Stimulated activated CD8-positive, alpha-beta memory T cell treated with anti-CD3 and anti-CD28 coated beads, Interleukin-2, amount 100 ng/mL, for 1 hour (primary cell): Measurements from ENCODE around the gene UGT2A3.
"Not testable (repeated sequence)": the region's sequence is repeated elsewhere in the genome, so short reads cannot be mapped to it uniquely, and the experiment has no call there.

Experiments used
- DNase-seq, 2 donors: peaks; one replicate each; pipeline ENCODE4 v3.0.0-alpha.2; 2020; ENCODE audit warnings: low read depth in 2 of 2

The UGT2A3 gene

DNA sequence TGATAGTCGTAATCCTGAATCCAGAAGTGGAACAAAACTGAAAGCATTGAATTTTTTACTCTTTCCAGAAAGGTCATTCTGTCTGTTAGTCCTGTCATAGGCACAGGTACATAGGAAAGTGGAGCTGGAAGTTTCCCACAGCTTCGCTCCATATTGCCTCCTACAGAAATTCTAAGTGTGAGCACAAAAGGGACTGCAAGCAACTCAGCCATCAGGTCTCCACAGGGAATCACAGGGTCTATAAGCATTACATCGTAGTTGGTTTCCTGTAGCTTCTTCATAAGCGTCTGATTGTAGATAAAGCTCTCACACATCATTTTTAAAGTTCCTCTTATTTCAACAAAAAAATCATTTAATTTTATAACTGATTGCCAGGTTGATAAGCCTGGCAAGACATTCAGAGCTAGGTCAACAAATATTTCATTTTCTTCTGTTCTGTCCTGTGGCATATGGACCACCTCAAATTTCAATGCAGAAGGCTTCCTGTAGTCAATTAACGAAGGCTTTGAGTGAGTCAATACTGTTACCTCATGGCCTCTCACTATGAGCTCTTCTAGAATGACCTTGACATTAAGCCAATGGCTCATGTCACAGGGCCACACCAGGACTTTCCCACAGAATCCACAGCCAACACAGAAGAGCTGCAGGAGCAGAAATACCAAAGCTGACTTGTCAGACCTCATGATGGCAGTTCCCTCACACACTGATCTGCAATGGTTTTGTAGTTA lies at the start of gene UGT2A3:
Gene UGT2A3 (minus strand): TSS at position 727 of the 728 bp plus-strand sequence. CDS start 44 bp downstream, at position 683.
- DNase-seq: no peak

GRCh38 chr4:68997040-68997439 lies 45.4 kb upstream of the UGT2A3 start:
- DNase-seq: no peak

GRCh38 chr4:68995292-68995691 lies 43.7 kb upstream of the UGT2A3 start:
- no peak for DNase-seq

GRCh38 chr4:68987007-68987406 lies 35.4 kb upstream of the UGT2A3 start:
- no peak for DNase-seq

DNA sequence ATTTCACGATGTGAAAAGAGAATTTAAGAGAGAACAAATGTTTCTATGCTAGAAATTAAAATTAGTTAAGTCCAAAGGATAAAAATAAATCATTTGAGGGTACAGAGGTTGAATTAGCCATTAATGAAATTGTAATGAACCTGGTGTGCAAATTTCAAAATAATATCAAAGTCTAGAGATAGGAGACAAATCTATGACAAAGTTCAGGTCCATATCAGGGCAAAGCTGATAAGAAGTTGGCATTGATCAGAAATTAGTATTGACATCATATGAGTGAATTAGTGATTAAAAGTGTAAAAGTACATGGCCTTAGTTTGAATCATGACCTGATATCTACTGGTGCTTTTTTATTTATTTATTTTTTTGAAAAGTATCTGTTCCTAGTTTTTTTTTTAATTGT lies 33.8 kb upstream of the UGT2A3 start:
- DNase-seq: no peak

- DNase-seq: no peak
Observed at GRCh38 chr4:68984947-68985346, 33.3 kb upstream of the UGT2A3 start.

- no peak for DNase-seq
Observed at GRCh38 chr4:68963374-68963773, 11.8 kb upstream of the UGT2A3 start.

DNA sequence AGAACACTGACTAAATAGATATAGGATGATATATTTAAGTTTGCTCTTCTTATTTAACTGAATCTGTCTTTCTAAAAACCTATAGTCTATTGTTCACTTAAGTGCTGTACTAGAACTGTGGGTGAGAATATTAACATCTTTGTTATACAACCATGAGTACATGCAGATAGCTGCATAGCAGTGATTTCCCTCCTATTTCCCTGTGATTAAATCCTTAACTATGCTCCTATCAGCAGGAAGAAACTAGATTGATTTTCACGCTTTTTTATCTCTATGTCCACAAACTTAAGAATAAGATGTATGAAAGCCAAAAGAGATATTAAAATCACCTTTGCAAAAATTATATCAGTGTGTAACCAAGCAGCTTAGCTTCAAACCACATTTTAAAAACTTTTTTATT lies 11.3 kb upstream of the UGT2A3 start:
- no peak for DNase-seq

GRCh38 chr4:68960294-68961163 lies 8.9 kb upstream of the UGT2A3 start:
- DNase-seq: no peak

- DNase-seq: not testable (repeated sequence)
Observed at GRCh38 chr4:68959085-68959484, 7.5 kb upstream of the UGT2A3 start.

GRCh38 chr4:68954126-68954525 lies 2.5 kb upstream of the UGT2A3 start:
- no peak for DNase-seq

- no peak for DNase-seq
Observed at GRCh38 chr4:68953056-68953596, 1.5 kb upstream of the UGT2A3 start.

DNA sequence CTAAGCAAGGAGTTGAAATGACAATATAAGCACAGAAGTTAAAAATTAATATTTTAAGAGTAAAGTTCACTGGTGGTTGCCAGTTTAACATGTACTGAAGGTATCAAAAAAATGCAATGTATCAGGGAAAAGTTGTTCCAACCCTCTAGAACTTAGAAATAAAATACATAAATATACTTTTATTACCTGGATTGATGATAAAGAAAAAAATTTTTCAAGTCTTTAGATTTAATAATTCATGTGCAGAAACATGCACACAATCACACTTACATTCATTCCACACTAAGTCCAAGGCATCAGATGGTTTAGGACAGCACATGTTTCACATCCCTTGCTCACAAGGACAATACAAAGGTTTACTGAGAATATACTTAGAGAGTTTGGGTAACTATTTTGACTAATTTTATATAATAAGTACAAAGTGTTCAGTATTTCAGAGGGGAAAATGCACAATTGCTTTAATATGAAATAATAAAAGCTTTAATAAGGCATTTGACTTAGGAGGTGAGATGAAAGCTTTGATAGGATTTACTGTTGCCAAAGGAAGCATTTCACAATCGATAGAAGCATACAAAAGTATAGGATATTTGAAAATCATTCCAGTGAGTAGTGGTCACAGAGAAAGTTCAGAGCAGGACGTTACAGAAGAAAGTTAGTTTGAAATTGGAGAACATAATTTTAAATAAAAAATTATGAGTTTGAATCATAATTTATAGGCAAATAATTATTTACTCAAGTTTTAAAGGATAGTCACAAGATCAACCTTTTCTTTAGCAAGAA lies 392 bp upstream of the UGT2A3 start:
- no peak for DNase-seq

DNA sequence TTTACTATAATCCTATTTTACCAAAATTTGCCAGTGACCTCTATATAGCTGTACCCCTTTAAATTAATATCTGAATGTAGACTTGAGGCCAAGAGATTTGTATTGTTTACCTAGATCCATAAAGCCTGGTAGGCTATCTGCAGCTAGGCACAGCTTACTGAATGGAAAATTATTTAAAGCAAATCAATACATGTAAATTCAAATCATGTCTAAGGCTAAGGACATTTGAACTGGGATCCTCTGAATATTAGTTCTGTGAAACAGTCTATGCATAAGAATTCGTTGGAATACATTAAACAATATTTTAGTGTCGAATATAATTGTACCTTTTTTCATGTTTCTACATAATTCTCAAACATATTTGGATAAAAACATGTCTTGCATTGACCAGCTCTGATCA lies 1.6 kb downstream of the UGT2A3 start:
- no peak for DNase-seq

GRCh38 chr4:68948985-68949384 lies 2.6 kb downstream of the UGT2A3 start:
- no peak for DNase-seq

DNA sequence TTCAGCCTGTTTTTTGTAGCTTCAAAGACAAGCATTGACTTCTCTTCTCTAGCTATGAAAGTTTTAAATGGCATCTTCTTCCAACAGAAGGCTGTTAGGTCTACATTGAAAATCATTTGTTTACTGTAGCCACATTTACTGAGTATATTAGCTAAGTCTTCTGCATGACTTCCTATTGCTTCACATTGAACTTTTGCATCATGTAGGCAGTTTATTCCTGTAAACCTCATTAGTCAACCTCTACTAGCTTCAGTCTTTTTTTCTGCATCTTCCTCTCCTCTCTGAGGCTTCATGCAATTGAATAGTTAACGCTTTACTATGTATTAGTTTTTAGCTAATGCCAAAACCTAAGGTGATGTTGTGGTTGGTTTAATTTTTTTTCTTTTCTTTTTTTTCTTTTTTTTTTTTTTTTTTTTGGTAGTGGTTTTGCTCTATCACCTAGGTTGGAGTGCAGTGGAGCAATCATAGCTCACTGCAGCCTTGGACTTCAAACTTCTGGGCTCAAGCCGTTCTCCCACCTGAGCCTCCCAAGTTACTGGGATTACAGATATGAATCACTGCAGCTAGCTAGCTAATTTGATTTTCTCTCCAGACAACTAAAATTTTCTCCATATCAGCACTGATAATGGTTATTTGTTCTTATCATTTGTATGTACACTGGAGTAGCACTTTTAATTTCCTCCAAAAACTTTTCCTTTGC lies 3.4 kb downstream of the UGT2A3 start:
- DNase-seq: no peak

GRCh38 chr4:68929076-68929737 lies 22.4 kb downstream of the UGT2A3 start:
- DNase-seq: no peak

DNA sequence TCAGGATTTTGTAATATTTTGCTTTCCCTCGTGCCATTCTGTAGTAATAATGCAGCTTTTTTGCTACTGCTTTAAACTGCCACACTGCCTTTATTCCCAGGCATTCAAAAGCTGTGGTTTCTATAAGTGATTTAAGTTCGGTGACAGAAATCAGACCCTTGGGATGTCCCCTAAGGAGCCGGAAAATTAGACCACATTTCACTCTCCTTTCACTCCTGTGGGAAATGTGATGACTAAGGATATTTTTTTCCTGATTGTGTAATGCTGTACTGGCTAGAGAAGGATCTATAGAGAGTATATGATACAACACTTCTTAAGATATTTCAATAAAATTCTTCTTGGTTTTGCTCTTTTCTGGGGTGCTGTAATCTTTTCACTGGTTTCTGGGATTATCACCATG lies 24.4 kb downstream of the UGT2A3 start:
- DNase-seq: no peak

GRCh38 chr4:68922202-68922601 lies 29.4 kb downstream of the UGT2A3 start:
- not testable (repeated sequence) for DNase-seq

- no peak for DNase-seq
Observed at GRCh38 chr4:68921051-68921450, 30.6 kb downstream of the UGT2A3 start.

DNA sequence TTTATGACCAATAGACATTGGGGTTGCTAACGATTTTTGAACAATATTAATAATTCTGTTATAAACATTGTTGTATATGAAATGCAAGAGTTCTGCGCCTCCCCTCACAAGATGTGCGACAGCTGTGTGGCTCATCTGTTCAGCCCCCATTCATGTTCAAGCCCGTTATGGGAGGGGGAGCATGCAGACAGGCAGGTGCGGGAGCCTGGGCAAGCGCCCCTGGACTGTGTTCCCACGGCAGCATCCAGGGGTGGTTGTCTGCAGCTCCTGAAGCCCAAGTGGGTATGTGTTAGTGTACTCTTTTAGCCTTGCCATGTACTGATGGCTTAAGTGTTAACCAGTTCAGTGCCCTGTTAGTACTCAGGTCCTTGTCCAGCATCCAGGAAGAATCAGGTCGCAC lies 34.6 kb downstream of the UGT2A3 start:
- DNase-seq: no peak
